Left renal pelvis (tissue), 4 donors: ENCODE results near the gene KRTAP10-1. TPM values are rescaled to one million over a fixed set of nuclear protein-coding genes. Genes with fewer than 3 reads are reported as not detected.
"Not testable (repeated sequence)": the region's sequence is repeated elsewhere in the genome, so short reads cannot be mapped to it uniquely, and the experiment has no call there.

ENCODE experiments used
- DNase-seq, 4 donors: peaks; one replicate each; pipeline ENCODE4 v3.0.0-alpha.2; 2013; ENCODE audit warnings: low read depth in 4 of 4, low spot score in 3 of 4
- polyA plus RNA-seq, 4 donors: library from polyadenylated mRNA; unstranded; fragments of 120-200 nt; gene quantifications; one replicate each; pipeline ENCODE4 v1.2.1, GENCODE V29; 2013; ENCODE audit not compliant: insufficient read length in 4 of 4

Gene KRTAP10-1
- polyA plus RNA-seq, 4 donors: not detected

DNA sequence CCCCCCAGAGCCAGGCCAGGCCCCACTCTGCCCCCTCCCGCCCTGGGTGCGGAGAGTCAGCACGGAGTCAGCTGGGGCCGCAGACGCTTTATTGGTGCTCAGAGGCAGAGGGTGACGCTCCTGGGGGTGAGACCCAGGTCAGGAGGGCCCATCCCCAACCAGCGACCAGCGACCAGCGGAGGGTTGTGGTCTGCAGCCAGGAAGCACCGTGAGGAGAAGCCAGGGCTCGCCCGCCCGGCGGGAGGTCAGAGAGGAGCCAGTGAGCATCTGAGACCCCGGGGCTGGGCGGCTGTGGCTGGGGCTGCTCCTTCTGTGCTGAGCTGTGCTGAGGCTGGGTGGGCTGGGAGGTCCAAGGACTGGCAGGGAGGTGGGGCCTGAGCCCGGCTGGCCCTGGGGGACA is 10.3 kb upstream of the KRTAP10-1 start:
- not testable (repeated sequence) for DNase-seq

GRCh38 chr21:44549525-44550211 is 9.7 kb upstream of the KRTAP10-1 start:
- no peak for DNase-seq

- no peak for DNase-seq
Measured at GRCh38 chr21:44548922-44549321, 8.9 kb upstream of the KRTAP10-1 start.

DNA sequence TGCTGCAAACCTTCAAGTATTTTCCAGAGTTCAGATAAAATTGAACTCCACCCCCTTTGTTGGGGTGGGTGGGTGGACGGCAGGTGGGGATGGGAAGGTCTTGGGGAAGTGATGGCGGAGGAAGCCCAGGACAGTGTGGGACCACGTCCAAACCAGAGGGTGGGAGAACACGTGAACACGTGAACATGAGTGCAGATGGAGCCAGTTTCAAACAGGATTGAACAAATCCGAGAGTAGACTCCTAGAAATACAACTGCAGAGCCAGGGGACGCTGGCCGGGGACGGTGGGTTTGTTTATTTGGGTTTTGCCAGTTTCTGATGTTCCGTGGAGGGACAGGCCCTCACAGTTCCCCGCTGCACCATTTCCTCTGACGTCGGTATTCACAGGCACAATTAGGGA is 8.4 kb upstream of the KRTAP10-1 start:
- no peak for DNase-seq

GRCh38 chr21:44547656-44548331 is 7.8 kb upstream of the KRTAP10-1 start:
- no peak for DNase-seq

DNA sequence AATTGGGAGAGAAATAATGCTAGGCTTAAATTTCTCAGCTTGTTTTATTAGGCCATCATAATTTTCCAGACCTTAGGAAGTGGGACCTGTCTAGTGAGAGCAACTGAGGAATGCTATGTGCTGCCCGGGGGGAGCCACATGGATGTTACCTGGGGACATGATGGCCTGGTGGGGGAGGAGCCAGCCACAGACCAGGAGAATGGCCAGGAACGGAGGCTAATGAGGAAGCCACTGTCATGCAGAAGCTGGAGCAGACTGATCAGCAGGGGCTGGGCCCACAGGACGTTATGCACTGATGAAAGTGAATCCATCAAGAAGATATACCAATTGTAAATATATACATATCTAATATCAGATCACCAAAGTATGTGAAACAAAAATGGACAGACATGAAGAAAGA is 4.6 kb upstream of the KRTAP10-1 start:
- no peak for DNase-seq

GRCh38 chr21:44542716-44543115 is 2.7 kb upstream of the KRTAP10-1 start:
- no peak for DNase-seq

GRCh38 chr21:44540741-44541288 is 820 bp upstream of the KRTAP10-1 start:
- DNase-seq: no peak

DNA sequence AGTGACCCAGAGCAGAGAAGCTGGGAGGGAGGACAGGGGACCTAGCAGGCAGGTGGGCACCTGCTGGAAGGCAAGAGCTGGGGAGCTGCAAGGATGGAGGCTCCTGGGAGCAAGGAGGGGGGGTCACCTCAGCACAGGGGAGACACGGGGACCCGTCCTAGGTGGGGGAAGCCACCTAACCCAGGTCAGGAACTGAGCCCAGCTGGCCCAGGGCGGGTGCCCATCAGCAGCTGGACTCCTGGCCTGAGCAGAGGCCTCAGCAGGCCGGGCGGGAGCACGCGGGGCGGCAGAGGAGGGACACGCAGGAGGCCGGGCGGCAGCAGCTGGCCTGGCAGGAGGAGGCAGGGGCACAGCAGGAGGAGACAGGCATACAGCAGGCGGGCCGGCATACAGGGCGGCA is 949 bp downstream of the KRTAP10-1 start:
- DNase-seq: no peak

DNA sequence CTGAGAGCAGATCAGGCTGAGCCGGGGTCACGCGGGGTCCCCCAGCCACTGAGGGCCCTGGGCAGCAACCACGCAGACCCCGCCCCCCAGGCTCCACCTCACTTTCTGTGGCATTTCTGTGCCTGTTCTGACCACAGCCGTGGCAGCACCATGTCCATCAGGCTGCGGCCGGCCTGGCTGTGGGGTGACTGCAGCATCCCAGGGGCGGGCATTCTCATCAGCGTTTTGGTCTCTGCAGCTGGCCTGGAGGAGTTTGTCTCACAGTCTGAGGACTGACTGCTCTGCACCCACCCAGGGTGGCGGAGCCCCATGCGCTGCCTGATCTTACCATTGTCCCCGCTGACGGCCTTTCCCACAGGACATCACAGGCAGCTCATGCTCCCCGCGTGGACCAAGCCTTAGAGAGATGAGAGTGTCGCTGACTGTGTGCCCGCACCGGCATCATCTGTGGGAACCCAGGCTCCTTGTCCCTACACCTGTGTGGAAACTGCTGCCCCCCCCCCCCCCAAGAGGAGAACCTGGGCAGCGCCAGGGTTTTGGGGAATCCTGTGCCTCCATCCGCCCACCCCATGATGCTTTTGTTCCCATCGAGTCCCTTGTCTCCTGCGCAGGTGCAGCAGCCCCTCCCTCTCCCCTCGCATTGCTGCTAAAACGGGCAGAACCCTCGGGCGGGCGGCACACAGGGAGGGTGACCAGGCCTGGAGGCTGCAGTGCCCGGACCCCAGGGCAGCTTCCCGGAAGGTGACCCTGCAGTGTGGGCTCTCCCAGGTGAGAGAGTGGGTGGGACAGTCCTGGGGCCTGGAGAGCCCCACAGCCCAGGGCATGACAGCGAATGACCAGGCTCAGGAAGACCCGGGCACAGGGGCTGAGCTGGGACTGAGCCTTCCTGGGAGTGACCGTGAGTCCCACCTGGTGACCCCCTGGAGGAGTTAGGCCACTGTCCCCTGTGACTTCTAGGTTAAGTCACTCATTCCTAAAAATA is 1.8 kb downstream of the KRTAP10-1 start:
- DNase-seq: no peak

DNA sequence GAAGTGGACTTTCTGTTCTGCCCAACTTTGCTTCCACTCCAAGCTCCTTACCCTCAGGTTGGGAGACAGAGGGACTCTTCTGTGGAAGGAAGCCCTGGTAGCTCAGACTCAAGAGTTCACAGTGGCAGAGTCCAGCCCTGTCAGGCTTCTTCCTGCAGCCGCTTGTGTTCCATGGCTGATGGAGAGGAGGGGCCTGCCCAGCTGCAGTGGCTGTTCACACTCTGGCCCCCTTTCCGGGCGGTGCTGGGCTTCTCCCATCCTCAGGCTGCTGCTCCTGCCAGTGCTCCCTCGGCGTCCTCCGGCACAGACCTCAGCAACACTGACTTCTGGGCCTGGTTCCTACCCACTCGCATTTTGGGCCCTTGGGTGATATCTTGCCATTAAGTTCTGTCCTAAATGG is 4.0 kb downstream of the KRTAP10-1 start:
- DNase-seq: no peak

GRCh38 chr21:44534688-44535087 is 5.3 kb downstream of the KRTAP10-1 start:
- no peak for DNase-seq

DNA sequence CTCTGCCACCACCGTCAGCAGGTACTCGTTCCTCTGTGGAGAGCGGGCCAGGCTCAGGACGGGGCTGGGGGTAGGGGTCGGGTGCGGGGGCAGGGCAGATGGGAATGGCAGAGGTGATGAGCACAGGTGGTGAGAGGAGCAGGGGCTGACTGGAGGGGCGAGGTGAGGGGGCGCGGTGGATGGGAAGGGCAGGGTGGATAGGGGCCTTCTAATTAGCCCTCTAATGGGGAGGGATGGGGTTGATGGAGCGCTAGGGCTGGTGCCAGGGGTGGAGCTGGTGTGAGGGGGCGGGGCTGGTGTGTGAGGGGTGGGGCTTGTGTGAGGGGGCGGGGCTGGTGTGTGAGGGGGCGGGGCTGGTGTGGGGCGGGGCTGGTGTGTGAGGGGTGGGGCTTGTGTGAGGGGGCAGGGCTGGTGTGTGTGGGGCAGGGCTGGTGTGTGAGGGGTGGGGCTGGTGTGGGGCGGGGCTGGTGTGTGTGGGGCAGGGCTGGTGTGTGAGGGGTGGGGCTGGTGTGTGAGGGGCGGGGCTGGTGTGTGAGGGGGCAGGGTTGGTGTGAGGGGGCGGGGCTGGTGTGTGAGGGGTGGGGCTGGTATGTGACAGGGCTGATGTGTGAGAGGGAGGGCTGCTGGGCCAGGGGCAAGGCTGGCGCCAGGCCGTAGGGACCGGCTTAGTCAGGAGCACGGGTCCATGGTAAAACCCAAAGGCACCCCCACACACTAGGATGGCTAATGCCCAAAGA is 5.9 kb downstream of the KRTAP10-1 start:
- DNase-seq: no peak

DNA sequence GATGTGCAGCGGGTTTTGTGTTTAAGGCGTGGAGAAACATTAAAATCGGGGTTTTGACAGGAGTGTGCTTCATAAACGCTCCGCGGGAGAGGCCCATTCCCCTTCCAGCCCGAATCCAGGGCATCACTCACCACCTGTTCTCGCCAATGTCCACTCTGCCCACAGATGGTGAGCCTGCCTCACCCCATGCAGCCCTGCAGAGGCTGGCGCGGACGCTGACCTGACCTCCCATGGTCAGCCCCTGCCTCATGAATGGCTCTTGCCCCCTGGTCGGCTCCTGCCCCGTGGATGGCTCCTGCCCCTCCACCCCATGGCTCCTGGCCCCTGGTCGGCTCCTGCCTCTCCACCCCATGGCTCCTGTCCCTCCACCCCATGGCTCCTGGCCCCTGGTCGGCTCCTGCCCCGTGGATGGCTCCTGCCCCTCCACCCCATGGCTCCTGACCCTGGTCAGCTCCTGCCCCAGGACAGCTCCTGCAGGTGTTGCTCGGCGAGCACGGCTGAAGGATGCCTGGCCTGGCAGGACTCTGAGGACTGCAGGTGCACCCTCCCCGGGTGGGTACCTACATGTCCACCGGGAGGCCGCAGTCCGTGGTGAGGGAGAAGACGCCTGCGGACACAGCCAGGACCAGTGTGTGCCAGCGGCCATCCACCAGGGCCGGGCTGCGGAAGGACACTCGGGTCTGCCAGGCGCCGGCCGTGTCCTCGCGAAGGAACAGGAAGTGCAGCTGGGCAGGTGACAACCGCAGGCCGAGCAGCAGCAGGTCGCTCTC is 6.7 kb downstream of the KRTAP10-1 start:
- no peak for DNase-seq

DNA sequence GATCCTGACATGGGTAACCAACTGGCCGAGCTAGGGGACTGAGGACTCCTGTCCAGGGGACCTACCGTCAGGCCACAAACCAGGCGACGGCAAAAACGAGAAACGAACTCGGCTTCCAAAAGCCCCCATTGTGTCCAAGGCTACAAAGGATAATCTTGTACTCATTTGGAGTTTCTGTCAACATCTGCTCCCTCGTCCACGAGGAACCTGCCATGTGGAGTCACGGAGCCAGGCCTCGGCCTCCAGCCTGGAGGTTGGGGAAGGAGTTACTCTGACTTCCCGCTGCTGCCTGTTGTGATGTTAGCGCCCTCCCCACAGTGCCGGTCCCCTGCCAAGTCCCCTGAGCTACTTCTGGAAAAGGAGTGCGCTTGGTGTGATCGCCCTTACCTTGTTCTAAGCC is 7.3 kb downstream of the KRTAP10-1 start:
- no peak for DNase-seq

GRCh38 chr21:44531606-44532564 is 8.1 kb downstream of the KRTAP10-1 start:
- no peak for DNase-seq

GRCh38 chr21:44530903-44531605 is 8.9 kb downstream of the KRTAP10-1 start:
- no peak for DNase-seq
